Esophagus muscularis mucosa (tissue), 4 donors: Measurements from ENCODE around the gene WNT1. TPM values are rescaled to one million over a fixed set of nuclear protein-coding genes. Genes with fewer than 3 reads are reported as not detected.

Experiments
- DNase-seq: peaks from one replicate; pipeline ENCODE4 v3.0.0-alpha.2; 2017; ENCODE audit errors: extremely low spot score
- H3K27ac ChIP-seq, 4 donors: fragments of 200-600 bp; sonication (generic); replicated peaks in 1 of 4; 1 replicate in 3 of 4; 2 replicates in 1 of 4; pipeline ENCODE4 v1.5.1; 2016 to 2019; ENCODE audit warnings: mild to moderate bottlenecking in 1 of 4
- H3K27me3 ChIP-seq, 4 donors: fragments of 200-600 bp; sonication (generic); one replicate each; pipeline versions ENCODE4 v1.5.1 to v1.6.0; 2016 to 2019
- H3K36me3 ChIP-seq, 4 donors: fragments of 200-600 bp; sonication (generic); one replicate each; pipeline ENCODE4 v1.5.1; 2016 to 2019
- H3K4me1 ChIP-seq, 4 donors: fragments of 200-600 bp; sonication (generic); one replicate each; pipeline ENCODE4 v1.5.1; 2016 to 2019
- H3K4me3 ChIP-seq, 4 donors: fragments of 200-600 bp; sonication (generic); 1 replicate in 2 of 4; 2 replicates in 2 of 4; pipeline ENCODE4 v1.5.1; 2016 to 2019; ENCODE audit warnings: mild to moderate bottlenecking in 4 of 4, moderate library complexity in 1 of 4
- H3K9me3 ChIP-seq, 4 donors: fragments of 200-600 bp; sonication (generic); 1 replicate in 3 of 4; 2 replicates in 1 of 4; pipeline ENCODE4 v1.5.1; 2016 to 2019
- CTCF ChIP-seq, 3 experiments: fragments of 200-600 bp in 2 of 3; fragments of 450-650 bp in 1 of 3; sonication (generic) in 2 of 3; IDR thresholded peaks; one replicate each; pipeline ENCODE4 v1.5.1; 2017 to 2019; ENCODE audit warnings: antibody characterized with exemption in 3 of 3, mild to moderate bottlenecking in 2 of 3, moderate library complexity in 1 of 3
- EP300 ChIP-seq: sonication (generic); formaldehyde crosslinking; IDR thresholded peaks from one replicate; pipeline ENCODE4 v1.6.1; 2017; ENCODE audit warnings: antibody characterized with exemption
- POLR2A ChIP-seq: fragments of 450-650 bp; IDR thresholded peaks from one replicate; pipeline ENCODE4 v1.6.1; 2017; ENCODE audit warnings: antibody characterized with exemption, moderate library complexity, mild to moderate bottlenecking, low read depth
- POLR2AphosphoS5 ChIP-seq, 2 donors: sonication (generic); formaldehyde crosslinking; IDR thresholded peaks; one replicate each; pipeline ENCODE4 v1.6.1; 2017; ENCODE audit warnings: antibody characterized with exemption in 2 of 2
- WGBS: methylation state at CpG from one replicate; pipeline ENCODE4 v1.1.5; 2018; 5-methylcytosine and 5-hydroxymethylcytosine counted together
- intact Hi-C: fragments of 100-400 bp; cut with DNase I; formaldehyde crosslinking; loops from one replicate; pipeline ENCODE4 v1.15.1; 2023
- total RNA-seq, 4 donors: library from RNA; depleted of rRNA; stranded (reverse); fragments of >200 nt; gene quantifications; one replicate each; pipeline versions ENCODE4 v1.1.0 to v1.2.1, GENCODE V29; 2016

WNT1 gene
- total RNA-seq, 4 donors from 2014 or later, result not detected

- Histone ChIP-seq H3K36me3 (peaks cover 29 to 84% (median 65%) of the 10 kb centered on the region in 4 donors), H3K27ac (no peak overlapping the region), H3K9me3 (no peaks in the 10 kb centered on the region), H3K4me3 (no peak overlapping the region), H3K4me1 (peaks cover 0 to 4% (median 0%) of the 10 kb centered on the region in 4 donors), H3K27me3 (no peaks in the 10 kb centered on the region)
- TF ChIP-seq CTCF (IDR thresholded peaks at IDR 0.05), result no peak
- TF ChIP-seq POLR2A, result no peak
- TF ChIP-seq POLR2AphosphoS5 (IDR thresholded peaks at IDR 0.05), result no peak
- TF ChIP-seq EP300, result no peak
- WGBS, result 78% methylated on average over 7 of the region's 7 CpGs
- intact Hi-C loops, result loop anchor here (5.0 kb wide), 1 partner anchor 87 kb away; the partner anchor contains the start of gene DDX23
- no peak for DNase-seq
Observed at GRCh38 chr12:48938805-48939204, 39.3 kb upstream of the WNT1 start.

GRCh38 chr12:48940181-48940580 is 37.9 kb upstream of the WNT1 start:
- Histone ChIP-seq H3K9me3 (no peaks in the 10 kb centered on the region), H3K27ac (no peak overlapping the region), H3K4me1 (peaks cover 0 to 4% (median 0%) of the 10 kb centered on the region in 4 donors), H3K4me3 (no peak overlapping the region), H3K27me3 (no peaks in the 10 kb centered on the region), H3K36me3 (peaks cover 29 to 70% (median 55%) of the 10 kb centered on the region in 4 donors)
- 67% methylated on average over 3 of the region's 3 CpGs for WGBS
- DNase-seq, result no peak
- intact Hi-C loops, result no loop called here
- TF ChIP-seq EP300, result no peak
- no peak for TF ChIP-seq POLR2AphosphoS5 (IDR thresholded peaks at IDR 0.05)

- DNase-seq, result no peak
- WGBS, result 87% methylated on average over 4 of the region's 4 CpGs
- intact Hi-C loops, result no loop called here
- Histone ChIP-seq H3K27me3 (no peaks in the 10 kb centered on the region), H3K9me3 (no peaks in the 10 kb centered on the region), H3K4me3 (no peak overlapping the region), H3K4me1 (peaks cover 6 to 24% (median 20%) of the 10 kb centered on the region in 4 donors), H3K27ac (no peak overlapping the region), H3K36me3 (peaks cover 27 to 44% (median 32%) of the 10 kb centered on the region in 4 donors)
- TF ChIP-seq CTCF (IDR thresholded peaks at IDR 0.05) (no peak), POLR2AphosphoS5 (IDR thresholded peaks at IDR 0.05) (no peak), POLR2A (no peak), EP300 (no peak)
Observed at GRCh38 chr12:48943221-48943620, 34.9 kb upstream of the WNT1 start.

- H3K36me3 ChIP-seq, result peaks cover 0 to 21% (median 12%) of the 10 kb centered on the region in 4 donors
- TF ChIP-seq POLR2AphosphoS5 (IDR thresholded peaks at IDR 0.05) (no peak), POLR2A (no peak), EP300 (no peak), CTCF (IDR thresholded peaks at IDR 0.05) (no peak)
- no peaks in the 10 kb centered on the region for H3K27me3 ChIP-seq
- H3K4me1 ChIP-seq, result peaks cover 6 to 23% (median 20%) of the 10 kb centered on the region in 4 donors
- H3K9me3 ChIP-seq, result no peaks in the 10 kb centered on the region
- no peak for DNase-seq
- intact Hi-C loops, result no loop called here
- H3K27ac ChIP-seq, result no peak overlapping the region
- H3K4me3 ChIP-seq, result no peak overlapping the region
Observed at GRCh38 chr12:48946205-48946604, 31.9 kb upstream of the WNT1 start.

- H3K4me1 ChIP-seq, result peaks cover 6 to 23% (median 19%) of the 10 kb centered on the region in 4 donors
- no peak for DNase-seq
- no peak overlapping the region for H3K27ac ChIP-seq
- no peaks in the 10 kb centered on the region for H3K9me3 ChIP-seq
- intact Hi-C loops, result no loop called here
- H3K27me3 ChIP-seq, result no peaks in the 10 kb centered on the region
- TF ChIP-seq POLR2A, result no peak
- TF ChIP-seq EP300, result no peak
- TF ChIP-seq CTCF (IDR thresholded peaks at IDR 0.05), result no peak
- TF ChIP-seq POLR2AphosphoS5 (IDR thresholded peaks at IDR 0.05), result no peak
- WGBS, result 66% methylated on average over 6 of the region's 6 CpGs
- H3K36me3 ChIP-seq, result peaks cover 0 to 21% (median 12%) of the 10 kb centered on the region in 4 donors
- H3K4me3 ChIP-seq, result no peak overlapping the region
Observed at GRCh38 chr12:48946943-48947342, 31.2 kb upstream of the WNT1 start.
